ENCODE data around the gene C6orf132.

C6orf132 gene

GRCh38 chr6:42103753-42104094 lies 38.7 kb downstream of the C6orf132 start (continued):
- TF ChIP-seq ZNF280D (tag by site-specific recombination; IDR thresholded peaks at IDR 0.05) = no peak
- TF ChIP-seq ZNF677 (tag by site-specific recombination; IDR thresholded peaks at IDR 0.05) = no peak
- TF ChIP-seq ZNF423 (tag by site-specific recombination; IDR thresholded peaks at IDR 0.05) = no peak
- no peak for TF ChIP-seq ZNF791 (tag by site-specific recombination; IDR thresholded peaks at IDR 0.05)
- no peak for TF ChIP-seq SETDB1 (IDR thresholded peaks at IDR 0.05; ENCODE audit: insufficient read length, low read length)
- TF ChIP-seq ZNF341 (tag by site-specific recombination; IDR thresholded peaks at IDR 0.05; ENCODE audit: low read depth) = no peak

- no peaks in the 10 kb centered on the region for H3K36me3 ChIP-seq (ENCODE audit: control insufficient read depth in 2 of 2, insufficient read depth in 1 of 2, low read length in 2 of 2)
- CTCF ChIA-PET = interaction anchor here (0.9 to 3.1 kb wide), 5 partner anchors 8 to 433 kb away, joined by 4 to 7 read pairs (median 5); no protein-coding TSS in a partner anchor
- H3K9me3 ChIP-seq (ENCODE audit: control insufficient read depth, insufficient read depth, low read depth, low read length) = no peaks in the 10 kb centered on the region
- H3K4me1 ChIP-seq (ENCODE audit: control insufficient read depth, insufficient read depth, low read length) = no peaks in the 10 kb centered on the region
- POLR2A ChIA-PET = interaction anchor here (0.9 kb wide), 1 partner anchor 9 kb away, joined by 3 read pairs; no protein-coding TSS in a partner anchor
- H3K27ac ChIP-seq (ENCODE audit: extremely low read depth, low read depth, low read length) = no peak overlapping the region
- no peak for TF ChIP-seq ZBTB17 (tag by site-specific recombination; IDR thresholded peaks at IDR 0.05)
- TF ChIP-seq ZNF202 (tag by site-specific recombination; IDR thresholded peaks at IDR 0.05; ENCODE audit: borderline replicate concordance) = no peak
- TF ChIP-seq ZNF24 (tag by site-specific recombination; IDR thresholded peaks at IDR 0.05) = no peak
- no peak for TF ChIP-seq ZNF473 (tag by site-specific recombination; IDR thresholded peaks at IDR 0.05)
- TF ChIP-seq ATF2 (tag by site-specific recombination; IDR thresholded peaks at IDR 0.05; ENCODE audit: low read depth) = no peak
- no peak for TF ChIP-seq ZNF133 (tag by site-specific recombination; IDR thresholded peaks at IDR 0.05)
- TF ChIP-seq ZNF391 (tag by site-specific recombination; IDR thresholded peaks at IDR 0.05; ENCODE audit: borderline replicate concordance, low read depth) = no peak
- TF ChIP-seq RBAK (tag by site-specific recombination; IDR thresholded peaks at IDR 0.05) = no peak
- TF ChIP-seq AEBP2 (tag by site-specific recombination; IDR thresholded peaks at IDR 0.05; ENCODE audit: borderline replicate concordance) = no peak
- no peak for TF ChIP-seq ZNF26 (tag by site-specific recombination; IDR thresholded peaks at IDR 0.05)
- TF ChIP-seq ZNF155 (tag by site-specific recombination; IDR thresholded peaks at IDR 0.05) = no peak
- no peak overlapping the region for H3K4me3 ChIP-seq (ENCODE audit: low read depth, low read length)
Observed at GRCh38 chr6:42103216-42103615, 39.2 kb downstream of the C6orf132 start.
